Mesendoderm (in vitro differentiated cells): ENCODE results near the gene FAM199X.

ENCODE experiments used
- DNase-seq: peaks from one replicate; pipeline ENCODE4 v3.0.0; 2013
- H2AK5ac ChIP-seq: 2 replicates; pipeline ENCODE4 v1.6.1; 2013; ENCODE audit warnings: low read length, inconsistent platforms
- H2BK120ac ChIP-seq: 2 replicates; pipeline ENCODE4 v1.6.1; 2013; ENCODE audit warnings: low read depth, mild to moderate bottlenecking, low read length, moderate library complexity, mixed read lengths
- H2BK15ac ChIP-seq: replicated peaks from 2 replicates; pipeline ENCODE4 v1.6.1; 2013; ENCODE audit warnings: low read depth, mild to moderate bottlenecking, moderate library complexity
- H2BK5ac ChIP-seq: 2 replicates; pipeline ENCODE4 v1.6.1; 2013; ENCODE audit warnings: low read length, inconsistent platforms
- H3K18ac ChIP-seq: 2 replicates; pipeline ENCODE4 v1.6.1; 2013; ENCODE audit warnings: mild to moderate bottlenecking, low read length, mixed read lengths
- H3K23ac ChIP-seq: one replicate; pipeline ENCODE4 v1.6.1; 2013; ENCODE audit warnings: low read length
- H3K27ac ChIP-seq: 2 replicates; pipeline ENCODE4 v1.5.1; 2013; ENCODE audit warnings: low read depth, mild to moderate bottlenecking, inconsistent platforms, low read length, moderate library complexity
- H3K27me3 ChIP-seq: 2 replicates; pipeline ENCODE4 v1.6.1; 2013; ENCODE audit warnings: low read length, control low read depth, mild to moderate bottlenecking, inconsistent platforms; ENCODE audit not compliant: insufficient read depth, poor library complexity
- H3K36me3 ChIP-seq: 2 replicates; pipeline ENCODE4 v1.6.1; 2013; ENCODE audit warnings: low read length, inconsistent platforms; ENCODE audit not compliant: control insufficient read depth, insufficient read depth
- H3K4ac ChIP-seq: one replicate; pipeline ENCODE4 v1.6.1; 2013; ENCODE audit warnings: low read depth, mild to moderate bottlenecking, low read length, moderate library complexity
- H3K4me1 ChIP-seq: 2 replicates; pipeline ENCODE4 v1.6.1; 2013; ENCODE audit warnings: low read depth, low read length, inconsistent platforms; ENCODE audit not compliant: control insufficient read depth
- H3K4me2 ChIP-seq: 2 replicates; pipeline ENCODE4 v1.6.1; 2013; ENCODE audit warnings: low read length
- H3K4me3 ChIP-seq: 2 replicates; pipeline ENCODE4 v1.5.1; 2013; ENCODE audit warnings: mild to moderate bottlenecking, low read length
- H3K56ac ChIP-seq: one replicate; pipeline ENCODE4 v1.6.1; 2013; ENCODE audit warnings: low read length
- H3K79me1 ChIP-seq: 2 replicates; pipeline ENCODE4 v1.6.1; 2013; ENCODE audit warnings: low read length, inconsistent platforms
- H3K79me2 ChIP-seq: 2 replicates; pipeline ENCODE4 v1.6.1; 2013; ENCODE audit warnings: mild to moderate bottlenecking, low read length; ENCODE audit not compliant: control insufficient read depth, insufficient read depth
- H3K9ac ChIP-seq: 2 replicates; pipeline ENCODE4 v1.6.1; 2013; ENCODE audit warnings: low read length, inconsistent platforms
- H4K5ac ChIP-seq: one replicate; pipeline ENCODE4 v1.6.1; 2013; ENCODE audit warnings: low read length
- H4K8ac ChIP-seq: one replicate; pipeline ENCODE4 v1.6.1; 2013; ENCODE audit warnings: low read depth, mild to moderate bottlenecking, control low read depth, low read length, moderate library complexity
- WGBS: extraction: QIAGEN DNeasy Blood & Tissue Kit; methylation state at CpG from one replicate; pipeline ENCODE4 v1.1.7; 2013; ENCODE audit warnings: low lambda C conversion rate, missing lambda C conversion rate; ENCODE audit not compliant: insufficient coverage; ENCODE audit errors: extremely low coverage; 5-methylcytosine and 5-hydroxymethylcytosine counted together

FAM199X gene

DNA sequence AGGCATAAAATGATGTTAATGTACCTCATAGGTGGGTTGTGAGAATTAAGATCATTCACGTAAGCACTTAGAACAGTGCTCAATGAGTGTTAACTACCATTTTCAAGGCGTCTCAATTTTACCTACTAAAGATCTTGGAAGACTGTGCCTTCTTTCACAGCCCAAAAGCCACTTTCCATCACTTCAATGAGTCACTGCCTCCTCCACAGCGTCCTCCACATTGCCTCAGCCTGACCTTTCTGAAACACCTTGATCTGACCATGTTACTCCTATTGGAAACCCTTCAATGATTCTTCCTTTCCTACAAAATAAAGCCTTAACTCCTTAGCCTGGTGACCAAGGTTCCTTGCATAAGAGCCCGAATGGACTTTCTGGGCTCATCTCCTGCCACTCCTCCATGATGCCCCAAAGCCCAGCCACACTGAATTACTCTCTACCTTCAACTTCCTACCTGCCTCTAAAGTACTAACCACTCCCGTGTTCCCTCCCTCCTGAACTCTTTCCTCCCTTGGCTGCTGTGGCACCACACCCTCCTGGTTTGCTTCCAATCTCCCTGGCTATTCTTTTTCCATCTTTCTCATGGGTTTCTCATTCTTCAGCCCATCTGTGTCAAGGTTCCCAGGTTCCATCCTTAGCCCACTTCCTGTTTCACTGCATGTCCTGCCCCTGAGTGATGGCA, 31.5 kb upstream of the FAM199X start:
- no peaks in the 10 kb centered on the region for H3K79me1 ChIP-seq
- no peak overlapping the region for H4K8ac ChIP-seq
- no peak overlapping the region for H4K5ac ChIP-seq
- no peak overlapping the region for H2BK15ac ChIP-seq
- H3K36me3 ChIP-seq = no peaks in the 10 kb centered on the region
- H3K4me3 ChIP-seq = no peak overlapping the region
- no peaks in the 10 kb centered on the region for H3K4me1 ChIP-seq
- no CpG with 5 or more reads among the region's 5 CpGs for WGBS
- no peak overlapping the region for H3K9ac ChIP-seq
- H3K4ac ChIP-seq = no peak overlapping the region
- H3K56ac ChIP-seq = no peak overlapping the region
- no peaks in the 10 kb centered on the region for H3K79me2 ChIP-seq
- H2BK5ac ChIP-seq = no peak overlapping the region
- no peak overlapping the region for H3K4me2 ChIP-seq
- H3K27ac ChIP-seq = no peak overlapping the region
- no peak overlapping the region for H3K18ac ChIP-seq
- H2AK5ac ChIP-seq = no peak overlapping the region
- H3K23ac ChIP-seq = no peak overlapping the region
- H2BK120ac ChIP-seq = no peak overlapping the region
- H3K27me3 ChIP-seq = no peaks in the 10 kb centered on the region
- DNase-seq = no peak

GRCh38 chrX:104135677-104136076, 30.6 kb upstream of the FAM199X start:
- Histone ChIP-seq H3K4me1 (no peaks in the 10 kb centered on the region), H3K79me1 (no peaks in the 10 kb centered on the region), H3K27me3 (no peaks in the 10 kb centered on the region), H3K36me3 (no peaks in the 10 kb centered on the region), H3K9ac (no peak overlapping the region), H2AK5ac (no peak overlapping the region), H3K4ac (no peak overlapping the region), H2BK5ac (no peak overlapping the region), H3K56ac (no peak overlapping the region), H3K23ac (no peak overlapping the region), H2BK120ac (no peak overlapping the region), H2BK15ac (no peak overlapping the region), H3K18ac (no peak overlapping the region), H4K5ac (no peak overlapping the region), H3K27ac (no peak overlapping the region), H3K4me2 (no peak overlapping the region), H3K4me3 (no peak overlapping the region), H4K8ac (no peak overlapping the region), H3K79me2 (no peaks in the 10 kb centered on the region)
- DNase-seq = no peak
- no CpG with 5 or more reads among the region's 1 CpG for WGBS

GRCh38 chrX:104136241-104137019, 29.8 kb upstream of the FAM199X start:
- Histone ChIP-seq H3K23ac (no peak overlapping the region), H3K27ac (no peak overlapping the region), H3K4ac (no peak overlapping the region), H2BK5ac (no peak overlapping the region), H3K79me1 (no peaks in the 10 kb centered on the region), H3K4me1 (no peaks in the 10 kb centered on the region), H4K5ac (no peak overlapping the region), H3K79me2 (no peaks in the 10 kb centered on the region), H3K36me3 (no peaks in the 10 kb centered on the region), H3K56ac (peak overlapping the region; percentile 34), H2BK120ac (no peak overlapping the region), H3K18ac (no peak overlapping the region), H2AK5ac (no peak overlapping the region), H2BK15ac (no peak overlapping the region), H4K8ac (no peak overlapping the region), H3K9ac (no peak overlapping the region), H3K27me3 (no peaks in the 10 kb centered on the region), H3K4me2 (no peak overlapping the region), H3K4me3 (no peak overlapping the region)
- DNase-seq = peak; percentile 81
- no CpG with 5 or more reads among the region's 10 CpGs for WGBS

DNA sequence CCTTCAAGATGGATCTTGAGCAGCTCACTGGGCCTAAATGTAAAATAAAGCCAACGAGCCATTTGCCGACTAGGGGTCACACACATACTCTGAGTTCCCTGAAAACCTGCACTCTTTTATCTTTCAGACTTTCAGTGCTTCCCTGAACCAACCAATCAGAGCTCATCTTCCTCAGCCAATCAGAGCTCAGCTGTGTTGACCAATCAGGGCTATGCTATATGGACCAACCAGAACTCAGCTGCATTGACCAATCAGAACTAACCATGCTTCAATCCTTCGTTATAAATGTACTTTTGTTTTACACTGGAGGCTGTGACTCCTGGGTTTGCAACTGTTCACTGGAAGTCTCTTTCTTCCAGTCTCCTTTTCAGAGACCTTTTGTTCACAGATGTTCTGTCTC, 28.8 kb upstream of the FAM199X start:
- H2AK5ac ChIP-seq = no peak overlapping the region
- no peak overlapping the region for H4K5ac ChIP-seq
- DNase-seq = peak; percentile 37
- H3K9ac ChIP-seq = no peak overlapping the region
- no peak overlapping the region for H3K27ac ChIP-seq
- H4K8ac ChIP-seq = no peak overlapping the region
- WGBS = no CpG with 5 or more reads among the region's 3 CpGs
- H3K27me3 ChIP-seq = no peaks in the 10 kb centered on the region
- H2BK5ac ChIP-seq = no peak overlapping the region
- H3K23ac ChIP-seq = no peak overlapping the region
- no peaks in the 10 kb centered on the region for H3K79me2 ChIP-seq
- no peak overlapping the region for H2BK15ac ChIP-seq
- no peak overlapping the region for H2BK120ac ChIP-seq
- no peaks in the 10 kb centered on the region for H3K4me1 ChIP-seq
- H3K79me1 ChIP-seq = no peaks in the 10 kb centered on the region
- H3K18ac ChIP-seq = no peak overlapping the region
- no peaks in the 10 kb centered on the region for H3K36me3 ChIP-seq
- no peak overlapping the region for H3K4ac ChIP-seq
- H3K56ac ChIP-seq = no peak overlapping the region
- no peak overlapping the region for H3K4me3 ChIP-seq
- no peak overlapping the region for H3K4me2 ChIP-seq

DNA sequence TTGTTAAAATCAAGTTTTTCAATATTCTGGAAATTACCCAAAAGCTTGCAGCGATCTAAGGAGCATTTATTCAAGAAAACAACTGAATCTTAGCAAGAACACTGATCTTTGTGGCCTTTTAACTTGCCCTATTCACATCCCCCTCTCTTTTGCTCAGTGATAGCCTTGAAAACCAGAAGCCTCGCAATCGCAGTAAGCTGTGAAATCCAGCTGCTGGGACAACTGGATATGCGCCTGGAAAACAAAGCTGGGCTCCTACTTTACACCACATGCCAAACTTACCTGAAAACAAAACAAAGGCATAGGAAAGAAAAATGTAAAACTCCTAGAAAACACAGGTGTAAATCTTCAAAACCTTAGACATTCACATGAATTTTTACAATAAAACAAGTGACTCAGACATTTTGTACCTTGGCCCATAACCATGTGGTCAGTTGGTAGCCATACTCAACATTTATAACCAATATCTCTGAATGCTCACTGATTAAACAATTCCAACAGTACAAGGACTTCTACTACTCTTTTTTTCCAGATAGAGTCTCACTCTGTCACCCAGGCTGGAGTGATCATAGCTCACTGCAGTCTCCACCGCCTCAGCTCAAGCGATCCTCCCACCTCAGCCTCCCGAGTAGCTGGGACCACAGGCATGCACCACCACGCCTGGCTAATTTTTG, 25.0 kb upstream of the FAM199X start:
- H3K18ac ChIP-seq = no peak overlapping the region
- H3K4me3 ChIP-seq = no peak overlapping the region
- no peak overlapping the region for H2BK15ac ChIP-seq
- DNase-seq = no peak
- no peaks in the 10 kb centered on the region for H3K27me3 ChIP-seq
- H3K4me1 ChIP-seq = no peaks in the 10 kb centered on the region
- no CpG with 5 or more reads among the region's 8 CpGs for WGBS
- H3K4ac ChIP-seq = no peak overlapping the region
- no peak overlapping the region for H3K27ac ChIP-seq
- H3K56ac ChIP-seq = no peak overlapping the region
- no peaks in the 10 kb centered on the region for H3K79me2 ChIP-seq
- no peaks in the 10 kb centered on the region for H3K36me3 ChIP-seq
- no peak overlapping the region for H3K9ac ChIP-seq
- no peak overlapping the region for H4K8ac ChIP-seq
- H4K5ac ChIP-seq = no peak overlapping the region
- H3K23ac ChIP-seq = no peak overlapping the region
- H3K4me2 ChIP-seq = no peak overlapping the region
- no peaks in the 10 kb centered on the region for H3K79me1 ChIP-seq
- no peak overlapping the region for H2BK120ac ChIP-seq
- no peak overlapping the region for H2AK5ac ChIP-seq
- H2BK5ac ChIP-seq = no peak overlapping the region
